GM21367 (cell line): ENCODE measurements around the gene CFAP99.
"Not testable (repeated sequence)": the region's sequence is repeated elsewhere in the genome, so short reads cannot be mapped to it uniquely, and the experiment has no call there.

Source experiments
- ATAC-seq: cut with Tn5 transposase; IDR thresholded peaks from one replicate; pipeline ENCODE4 v1.9.1; 2021; ENCODE audit not compliant: unreplicated experiment

Gene CFAP99

DNA sequence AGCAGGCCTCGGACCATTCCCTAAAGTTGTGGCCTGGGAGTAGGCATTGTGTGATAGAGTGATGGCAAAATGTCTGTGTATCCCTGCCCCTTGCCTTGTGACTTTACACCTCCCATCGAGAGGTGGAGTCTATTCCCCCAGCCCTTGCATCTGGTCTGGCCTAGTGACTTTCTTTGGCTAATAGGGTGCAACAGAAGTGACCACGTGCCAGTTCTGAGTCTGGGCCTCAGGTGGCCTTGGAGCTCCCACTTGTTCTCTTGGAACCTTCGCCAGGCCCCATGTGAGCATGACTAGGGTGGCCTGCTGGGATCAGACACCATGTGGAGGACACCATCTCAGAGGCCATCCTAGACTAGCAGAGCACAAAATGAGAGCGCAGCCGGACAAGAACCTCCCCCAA, 46.3 kb downstream of the CFAP99 start:
- no peak for ATAC-seq

DNA sequence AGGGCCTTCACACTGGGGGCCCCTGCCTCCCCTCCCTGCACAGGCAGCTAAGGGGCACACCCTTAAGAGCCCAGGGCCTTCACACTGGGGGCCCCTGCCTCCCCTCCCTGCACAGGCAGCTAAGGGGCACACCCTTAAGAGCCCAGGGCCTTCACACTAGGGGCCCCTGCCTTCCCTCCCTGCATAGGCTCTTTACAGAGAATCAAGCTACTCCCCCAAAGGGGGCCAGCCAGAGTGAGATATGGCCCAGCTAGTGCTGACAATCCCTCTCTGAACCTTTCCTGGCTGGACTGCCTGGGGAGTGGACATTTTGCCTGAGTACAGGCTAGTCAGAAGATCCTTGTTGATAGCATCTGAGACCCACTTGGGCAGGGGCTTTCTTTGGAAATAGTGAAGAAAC, 46.8 kb downstream of the CFAP99 start:
- not testable (repeated sequence) for ATAC-seq

DNA sequence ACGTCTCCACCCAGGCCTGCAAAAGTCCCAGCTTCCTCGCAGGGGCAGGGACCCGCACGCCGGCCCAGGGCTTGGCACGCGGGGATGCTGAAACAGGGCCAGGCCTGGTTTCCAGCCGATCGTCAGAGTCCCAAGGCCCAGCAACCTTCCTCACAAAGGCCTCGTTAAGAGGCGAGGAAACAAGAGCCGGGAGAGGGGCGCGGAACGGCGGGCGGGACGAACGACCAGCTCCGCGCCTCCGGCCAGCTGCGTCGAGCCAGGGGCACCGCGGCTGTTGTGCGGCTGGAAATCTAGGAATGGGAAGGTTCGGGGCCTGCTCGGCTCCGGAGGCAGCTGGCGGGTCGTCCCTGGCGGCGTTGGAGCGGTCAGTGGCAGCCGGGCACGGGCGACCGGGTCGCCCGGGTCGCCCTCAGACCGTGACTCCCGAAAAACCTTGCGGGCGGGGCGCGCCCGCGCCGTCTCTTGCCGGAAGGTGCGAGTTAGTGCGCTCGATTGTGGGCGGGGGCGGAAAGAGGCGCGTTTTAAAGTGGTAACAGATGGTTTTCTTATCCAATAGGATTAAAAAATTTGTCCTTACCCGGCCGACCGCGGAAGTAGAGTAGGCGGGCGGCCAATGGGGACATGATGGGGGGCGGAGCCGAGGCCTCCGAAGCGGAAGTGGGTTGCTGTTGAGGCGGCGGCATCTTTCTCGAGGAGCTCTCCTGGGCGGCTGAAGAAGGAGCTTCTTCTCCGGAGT, 49.9 kb downstream of the CFAP99 start, which contains the start of gene RNF4:
Gene RNF4, plus strand, starts transcription at position 651 of the 736 bp plus-strand sequence. CDS start 21,388 bp downstream, outside the sequence.
- ATAC-seq, result peak; percentile 73

DNA sequence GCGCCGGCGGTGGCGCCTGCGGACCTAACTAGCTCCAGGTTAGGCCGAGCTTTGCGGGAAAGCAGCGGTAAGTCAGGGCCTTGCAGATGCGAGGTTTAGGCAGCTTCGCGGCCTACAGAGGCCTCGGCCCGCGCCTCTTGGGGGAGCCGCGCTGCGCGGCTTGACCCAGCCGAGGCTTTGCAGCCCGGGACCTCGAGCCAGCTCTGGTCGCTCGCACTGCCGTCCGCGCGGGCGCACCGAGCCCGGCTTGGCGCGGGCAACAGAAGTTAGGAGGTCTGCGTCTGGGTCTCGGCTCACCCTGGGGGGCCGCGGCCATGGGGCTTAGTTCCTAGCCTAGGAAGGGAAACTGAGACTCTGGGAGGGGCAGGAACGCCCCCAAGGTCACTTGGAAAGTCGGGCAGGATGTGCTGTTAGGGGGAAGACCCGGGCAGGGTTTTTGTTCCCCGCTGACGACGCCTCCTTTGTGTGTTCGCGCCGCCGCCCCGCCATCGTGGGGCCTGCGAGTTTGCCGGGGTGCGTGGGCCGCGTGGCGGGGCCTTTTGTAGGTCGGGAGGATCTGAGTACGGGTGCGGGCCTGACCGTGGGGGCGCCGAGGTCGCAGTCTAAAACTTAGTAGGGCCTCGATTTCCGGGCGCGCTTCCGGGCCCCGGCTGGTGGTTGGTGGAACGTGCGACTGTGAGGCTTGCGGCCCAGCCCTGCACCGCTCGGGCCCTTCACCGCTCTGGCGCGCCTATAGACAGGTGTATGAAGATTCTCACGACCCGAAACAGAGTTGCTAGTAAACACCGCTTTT, 50.6 kb downstream of the CFAP99 start:
- peak; percentile 42 for ATAC-seq

DNA sequence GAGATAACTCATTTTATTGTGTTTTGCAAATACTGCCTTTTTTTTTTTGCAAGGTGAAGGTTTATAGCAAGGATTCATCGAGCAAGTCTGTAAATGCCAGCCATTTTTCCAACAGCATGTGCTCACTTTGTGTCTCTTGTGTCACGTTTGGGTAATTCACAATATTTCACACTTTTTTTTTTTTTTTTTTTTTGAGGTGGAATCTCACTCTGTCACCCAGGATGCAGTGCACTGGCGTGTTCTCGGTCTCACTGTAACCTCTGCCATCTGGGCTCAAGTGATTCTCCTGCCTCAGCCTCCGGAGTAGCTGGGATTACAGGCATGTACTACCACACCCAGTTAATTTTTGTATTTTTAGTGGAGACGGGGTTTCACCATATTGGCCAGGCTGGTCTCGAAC, 52.0 kb downstream of the CFAP99 start:
- ATAC-seq, result no peak

DNA sequence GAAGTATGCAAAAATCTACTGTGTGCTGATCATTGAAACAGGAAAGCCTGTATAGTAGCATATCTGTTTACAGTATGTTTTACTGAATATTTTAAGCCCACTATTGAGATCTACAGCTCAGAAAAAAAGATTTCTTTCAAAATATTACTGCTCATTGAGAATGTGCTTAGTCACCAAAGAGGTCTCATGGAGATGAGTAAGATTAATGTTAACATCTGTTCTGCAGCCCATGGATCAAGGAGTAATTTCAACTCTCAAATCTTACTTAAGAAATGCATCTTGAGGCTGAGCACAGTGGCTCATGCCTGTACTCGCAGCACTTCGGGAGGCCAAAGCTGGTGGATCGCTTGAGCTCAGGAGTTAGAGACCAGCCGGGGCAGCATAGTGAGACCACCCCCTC, 53.4 kb downstream of the CFAP99 start:
- ATAC-seq, result no peak

DNA sequence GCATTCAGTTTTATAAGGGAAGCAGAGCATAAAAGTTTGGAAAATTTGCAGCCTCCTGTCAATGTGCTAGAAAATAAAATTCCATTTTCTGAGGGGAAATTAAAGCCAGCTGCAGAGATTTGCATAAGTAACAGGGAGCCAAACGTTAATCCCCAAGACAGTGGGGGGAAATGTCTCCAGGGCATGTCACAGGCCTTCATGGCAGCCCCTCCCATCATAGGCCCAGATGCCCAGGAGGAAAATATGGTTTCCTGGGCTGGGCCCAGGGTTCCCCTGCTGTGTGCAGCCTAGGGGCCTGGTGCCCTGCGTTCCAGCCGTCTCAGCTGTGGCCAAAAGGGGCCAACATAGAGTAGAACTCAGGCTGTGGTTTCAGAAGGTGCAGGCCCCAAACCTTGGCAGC, 59.5 kb downstream of the CFAP99 start:
- no peak for ATAC-seq

DNA sequence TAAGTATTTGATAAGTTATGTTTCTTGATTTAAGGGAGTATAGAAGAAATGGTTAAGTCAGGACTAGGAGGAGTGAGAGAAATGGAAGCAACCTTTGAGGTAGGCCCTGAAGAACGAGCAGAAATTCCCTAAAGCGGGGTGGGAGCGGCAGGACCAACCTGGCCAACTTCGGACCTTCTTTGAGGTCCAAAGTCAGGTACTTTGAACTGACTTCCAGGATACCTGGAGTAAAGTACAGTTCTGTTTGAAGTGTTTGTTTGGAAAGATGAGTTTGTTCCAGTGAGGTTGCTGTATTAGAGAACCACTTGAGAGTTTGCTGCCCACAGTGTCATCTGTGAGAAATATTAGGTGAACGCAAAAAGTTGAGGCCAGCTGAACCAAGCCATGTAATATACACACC, 61.9 kb downstream of the CFAP99 start:
- no peak for ATAC-seq

DNA sequence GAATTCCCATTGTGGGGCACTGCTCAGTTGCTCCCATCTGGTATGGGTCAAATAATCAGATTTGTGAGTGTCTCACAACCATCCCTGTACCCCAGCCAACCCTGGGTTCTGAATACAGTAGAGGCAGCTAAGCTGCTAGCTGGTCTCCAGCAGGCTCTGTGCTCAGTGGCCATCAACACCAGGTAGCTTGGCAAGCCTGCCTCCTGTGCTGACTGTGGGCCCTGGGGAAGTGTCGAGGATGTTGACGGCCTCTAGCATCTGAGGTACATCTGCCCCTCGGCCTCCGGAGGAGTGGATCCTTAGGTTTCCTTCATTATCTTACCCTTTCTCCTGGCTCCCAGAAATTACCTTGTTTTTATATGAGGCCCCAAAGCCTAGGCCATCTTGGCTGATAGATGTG, 63.4 kb downstream of the CFAP99 start:
- no peak for ATAC-seq

DNA sequence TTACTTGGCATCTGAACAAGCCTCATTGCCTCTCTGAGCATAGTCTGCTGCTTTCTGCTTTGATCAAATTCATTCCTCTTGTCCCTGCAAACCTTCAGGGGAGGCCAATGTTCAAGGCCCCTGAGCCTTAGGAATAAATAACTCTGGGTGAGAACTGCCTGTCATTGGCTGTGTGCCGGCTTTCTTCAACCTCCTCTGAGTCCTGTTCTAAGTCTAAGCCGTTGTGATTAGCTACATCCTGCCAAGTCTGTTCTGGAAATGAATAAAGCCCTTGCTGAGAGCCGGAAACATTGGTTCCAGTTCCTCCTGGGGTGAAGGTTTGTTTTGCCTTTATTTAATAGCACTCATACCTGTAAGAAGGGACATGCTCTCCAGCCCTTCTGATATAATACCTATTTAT, 63.9 kb downstream of the CFAP99 start:
- ATAC-seq, result no peak

DNA sequence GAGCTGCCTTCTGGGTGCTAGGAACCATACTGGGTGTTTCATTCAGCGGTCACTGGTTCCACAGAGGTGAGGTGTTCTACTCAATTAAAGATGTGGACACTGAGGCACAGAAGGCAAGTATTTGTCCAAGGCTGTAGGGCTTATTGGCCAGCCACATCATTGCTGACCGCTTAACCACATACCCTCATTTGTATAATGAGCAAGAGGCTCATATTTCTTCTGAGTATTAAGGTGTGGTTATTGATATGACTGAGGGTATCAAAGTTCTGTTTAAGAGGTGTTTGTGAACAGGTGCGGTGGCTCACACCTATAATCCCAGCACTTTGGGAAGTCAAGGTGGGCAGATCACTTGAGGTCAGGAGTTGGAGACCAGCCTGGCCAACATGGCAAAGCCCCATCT, 64.5 kb downstream of the CFAP99 start:
- no peak for ATAC-seq

DNA sequence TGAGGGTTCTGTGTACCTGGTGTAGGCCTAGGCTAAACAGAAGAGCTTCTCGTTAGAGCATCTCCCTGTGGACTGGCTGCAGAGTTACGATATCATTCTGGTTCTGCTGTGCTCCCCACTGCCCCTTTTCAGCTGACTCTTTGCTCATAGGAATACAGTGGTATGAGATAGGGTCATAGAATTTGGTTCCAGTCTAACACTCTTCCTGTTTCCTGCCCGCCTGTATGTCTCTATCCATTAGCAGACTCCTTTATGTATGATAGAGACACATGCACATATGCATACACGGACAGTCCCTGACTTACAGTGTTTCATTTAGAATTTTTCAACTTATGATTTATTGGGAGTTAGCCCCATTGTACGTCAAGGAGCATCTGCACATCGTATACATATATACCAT, 65.4 kb downstream of the CFAP99 start:
- ATAC-seq, result no peak

DNA sequence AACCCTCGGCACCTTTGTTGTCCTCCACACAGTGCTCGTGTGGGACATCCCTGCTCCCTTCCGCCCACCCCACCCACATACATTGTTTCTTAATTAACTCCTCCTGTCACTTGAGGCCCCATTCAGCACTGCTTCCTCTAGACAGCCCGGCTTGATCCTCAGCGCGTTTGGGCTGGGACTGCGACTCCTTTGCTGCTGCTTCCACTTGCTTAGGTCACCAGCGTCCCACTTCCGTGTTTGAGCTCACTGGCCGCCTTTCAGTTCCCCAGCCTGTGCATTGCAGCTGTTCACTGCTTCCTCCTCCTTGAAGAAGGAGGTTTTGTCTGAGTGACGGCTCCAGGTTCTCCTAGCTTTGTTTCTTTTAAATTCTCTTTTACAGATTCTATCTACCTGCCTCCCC, 66.2 kb downstream of the CFAP99 start:
- ATAC-seq, result peak; percentile 50

DNA sequence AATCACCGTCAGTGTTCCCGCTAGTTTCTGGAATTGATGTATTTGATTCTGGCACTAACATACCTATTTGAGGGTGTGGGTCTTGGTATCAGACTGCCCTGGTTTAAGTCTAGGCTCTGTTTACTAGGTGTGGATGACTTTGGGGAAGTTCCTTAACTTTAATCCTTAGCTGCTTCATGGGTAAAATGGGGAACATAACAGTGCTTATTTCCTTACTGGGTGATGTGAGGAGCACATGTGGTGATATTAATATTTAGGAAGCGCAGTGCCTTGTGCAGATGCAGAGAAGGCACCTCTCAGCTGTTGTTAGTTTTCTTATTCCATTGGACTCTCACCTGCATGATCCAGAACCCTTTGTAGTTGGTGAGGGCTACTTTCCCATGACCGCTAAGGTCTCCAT, 67.2 kb downstream of the CFAP99 start:
- no peak for ATAC-seq

DNA sequence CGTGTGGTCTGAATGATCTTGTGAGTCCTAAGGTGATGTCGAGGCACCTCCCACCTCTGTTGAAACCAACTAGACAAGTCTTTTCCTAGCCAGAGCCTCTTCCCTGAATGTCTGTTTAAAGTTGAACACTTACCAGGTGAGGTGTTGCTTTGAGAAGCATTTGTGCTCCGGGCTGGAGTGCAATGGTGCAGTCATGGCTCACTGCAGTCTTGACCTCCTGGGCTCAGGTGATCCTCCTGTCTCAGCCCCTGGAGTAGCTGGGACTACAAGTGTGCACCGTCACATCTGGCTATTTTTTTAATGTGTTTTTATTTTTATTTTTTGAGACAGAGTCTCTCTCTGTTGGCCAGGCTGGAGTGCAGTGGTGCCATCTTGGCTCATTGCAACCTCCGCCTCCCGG, 68.2 kb downstream of the CFAP99 start:
- ATAC-seq, result no peak

DNA sequence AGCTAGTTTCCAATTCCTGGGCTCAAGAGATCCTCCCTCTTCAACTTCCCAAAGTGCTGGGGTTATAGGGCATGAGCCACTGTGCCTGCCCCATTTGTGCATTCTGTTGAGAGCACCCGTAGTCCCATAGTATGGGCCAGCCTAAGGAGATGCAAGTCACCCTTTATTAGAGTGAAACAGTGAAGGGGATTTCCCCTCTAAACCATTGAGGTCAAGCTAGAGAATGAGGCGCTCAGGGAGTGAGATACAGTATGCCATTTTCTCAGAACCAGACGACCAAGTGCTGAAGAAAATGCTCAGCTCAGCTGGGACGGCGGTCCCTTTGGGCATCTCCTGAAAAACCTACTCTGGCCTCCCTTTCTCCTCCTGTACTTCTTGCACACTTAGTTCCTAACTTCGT, 68.9 kb downstream of the CFAP99 start:
- ATAC-seq, result peak; percentile 58

DNA sequence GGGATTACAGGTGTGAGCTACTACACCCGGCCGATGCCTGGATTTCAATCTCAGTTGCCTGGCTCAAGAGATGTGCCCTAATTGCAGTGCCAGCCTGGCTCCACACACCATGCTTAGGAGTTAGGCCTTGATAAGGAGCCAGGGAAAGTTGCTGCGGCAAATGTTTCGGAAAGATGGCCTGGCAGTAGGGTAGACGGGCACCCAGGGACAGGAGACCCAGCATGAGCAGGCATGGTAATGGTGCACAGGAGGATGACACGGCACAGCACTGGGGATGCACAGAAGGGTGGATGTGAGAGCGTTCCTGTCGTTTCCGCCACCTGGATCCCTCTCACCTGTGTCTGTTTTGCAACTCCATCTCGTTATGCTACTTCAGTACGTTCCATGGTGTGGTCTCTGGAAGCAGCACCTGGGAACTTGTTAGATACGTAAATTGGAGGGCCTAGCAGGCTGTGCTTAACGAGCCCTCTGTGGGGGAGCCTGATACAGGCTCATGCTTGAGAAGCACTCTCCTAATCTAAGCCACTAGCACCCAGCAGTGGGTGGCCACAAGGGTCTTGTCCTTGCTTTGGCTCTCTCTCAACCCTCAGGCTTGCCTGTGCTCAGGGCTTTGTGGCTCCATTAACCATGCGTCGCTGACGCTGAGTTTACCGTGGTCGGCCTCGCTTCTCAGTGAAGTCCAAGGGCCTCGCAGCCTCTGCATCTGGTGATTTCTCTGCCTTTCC, 70.5 kb downstream of the CFAP99 start:
- ATAC-seq, result no peak

DNA sequence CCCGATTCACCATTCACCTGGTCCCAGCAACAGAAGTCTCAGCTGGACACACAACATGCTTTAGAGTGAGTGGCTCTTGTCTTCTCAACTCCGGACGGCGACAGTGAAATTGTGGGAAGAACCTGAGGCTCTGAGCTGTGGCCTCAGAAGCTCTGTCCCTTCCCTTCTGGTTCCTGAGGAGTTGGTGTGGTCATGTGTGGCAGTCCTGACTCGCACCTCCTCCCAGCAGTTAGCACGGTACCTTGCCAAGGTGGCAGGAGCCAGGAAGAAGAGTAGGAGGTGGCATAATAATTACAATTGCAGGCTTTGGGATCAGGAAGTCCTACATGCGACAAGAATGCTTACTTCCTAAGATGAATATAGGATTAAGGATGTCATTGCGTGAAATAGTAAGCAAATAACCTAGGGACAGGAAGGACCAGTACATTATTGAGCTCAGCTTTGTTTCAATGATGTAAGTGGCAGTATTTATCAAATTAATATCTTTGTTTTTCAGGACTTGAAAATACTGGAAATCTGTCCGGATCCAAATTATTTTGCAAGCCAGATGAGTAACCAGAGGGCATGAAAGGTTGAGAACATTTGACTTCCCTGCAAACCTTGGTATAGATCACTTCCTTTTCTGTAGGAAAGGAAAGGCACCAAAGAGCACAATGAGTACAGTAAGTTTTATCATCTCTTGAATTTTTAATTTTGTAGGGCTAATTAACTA, 71.2 kb downstream of the CFAP99 start:
- ATAC-seq, result no peak

DNA sequence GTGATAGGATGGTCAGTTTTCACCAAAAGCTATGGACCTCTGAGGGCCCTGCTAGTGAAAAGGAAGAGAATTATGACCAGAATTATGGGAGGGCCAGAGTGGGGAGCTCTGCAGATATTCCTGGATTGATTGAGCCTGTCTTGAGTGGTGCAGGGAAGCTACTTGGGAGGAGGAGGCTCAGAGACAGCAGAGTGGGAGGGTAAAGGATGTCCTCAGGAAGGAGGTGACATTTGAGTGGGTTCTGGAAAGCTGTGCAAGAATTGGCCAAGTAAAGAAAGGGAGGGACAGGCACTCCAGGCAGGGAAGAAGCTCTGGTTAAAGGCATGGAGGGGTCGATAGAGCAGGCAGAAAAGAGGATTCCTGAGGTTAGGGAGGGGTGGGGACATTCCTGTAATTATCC, 74.2 kb downstream of the CFAP99 start:
- no peak for ATAC-seq

DNA sequence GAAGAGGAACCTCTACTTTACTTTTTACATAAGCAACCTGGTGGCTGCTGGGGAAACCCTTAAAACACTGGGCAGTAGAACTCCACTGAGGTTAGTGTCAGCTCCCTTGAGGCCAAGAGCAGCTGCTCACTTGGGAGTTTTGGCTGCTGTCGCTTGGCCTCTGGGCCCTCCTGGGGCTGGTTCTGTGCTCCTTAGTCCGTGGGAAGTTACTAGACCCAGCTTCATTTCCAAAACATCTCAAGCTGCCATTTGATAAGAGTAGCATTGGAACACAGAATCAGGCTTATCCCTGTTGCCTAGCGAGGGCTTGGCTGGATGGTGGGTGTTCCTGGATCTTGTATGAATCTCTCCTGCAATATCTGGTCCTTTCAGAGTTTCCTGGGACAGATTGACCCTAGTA, 76.2 kb downstream of the CFAP99 start:
- ATAC-seq, result no peak

DNA sequence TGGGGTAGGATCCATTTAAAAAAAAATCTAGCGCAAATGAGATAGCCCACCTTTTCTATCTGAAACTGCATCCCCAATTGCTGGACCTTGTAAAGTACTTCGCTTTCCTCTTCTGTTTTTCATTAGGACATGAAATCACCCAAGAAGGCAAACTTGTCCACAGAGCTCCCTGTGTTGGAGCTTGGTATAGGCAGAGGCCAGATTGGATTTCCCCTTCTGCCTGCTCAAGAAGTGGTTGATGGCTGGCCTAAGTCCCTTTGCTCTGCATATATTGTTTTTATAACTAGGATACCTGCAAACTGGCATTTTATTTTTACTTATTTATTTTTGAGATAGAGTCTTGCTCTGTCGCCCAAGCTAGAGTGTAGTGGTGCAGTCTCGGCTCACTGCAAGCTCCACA, 78.6 kb downstream of the CFAP99 start:
- no peak for ATAC-seq
